ENCODE data around the gene APOL5. TPM values are rescaled to one million over a fixed set of nuclear protein-coding genes. Genes with fewer than 3 reads are reported as not detected.

APOL5 gene
- total RNA-seq, 1 donor from 2014 or later, result not detected

DNA sequence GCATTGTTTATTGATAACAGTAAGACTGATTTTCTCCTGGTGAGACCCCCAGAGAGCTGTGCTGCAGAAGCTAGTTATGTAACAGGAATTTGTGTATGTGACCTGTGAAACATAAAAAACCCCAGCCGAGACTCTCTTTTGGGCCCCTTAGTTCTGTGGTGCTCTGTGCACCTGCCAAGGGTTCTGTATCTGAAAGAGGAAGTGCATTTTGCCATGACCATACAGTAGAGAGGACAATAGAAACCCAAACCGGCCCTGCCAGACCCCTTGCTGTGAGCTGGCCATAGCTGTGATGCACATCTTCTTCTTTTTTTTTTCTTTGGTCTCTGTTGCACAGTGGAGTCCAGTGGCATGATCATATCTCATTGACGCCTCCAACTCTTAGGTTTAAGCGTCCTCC is 31.4 kb upstream of the APOL5 start:
- TF ChIP-seq, protein P1, sequence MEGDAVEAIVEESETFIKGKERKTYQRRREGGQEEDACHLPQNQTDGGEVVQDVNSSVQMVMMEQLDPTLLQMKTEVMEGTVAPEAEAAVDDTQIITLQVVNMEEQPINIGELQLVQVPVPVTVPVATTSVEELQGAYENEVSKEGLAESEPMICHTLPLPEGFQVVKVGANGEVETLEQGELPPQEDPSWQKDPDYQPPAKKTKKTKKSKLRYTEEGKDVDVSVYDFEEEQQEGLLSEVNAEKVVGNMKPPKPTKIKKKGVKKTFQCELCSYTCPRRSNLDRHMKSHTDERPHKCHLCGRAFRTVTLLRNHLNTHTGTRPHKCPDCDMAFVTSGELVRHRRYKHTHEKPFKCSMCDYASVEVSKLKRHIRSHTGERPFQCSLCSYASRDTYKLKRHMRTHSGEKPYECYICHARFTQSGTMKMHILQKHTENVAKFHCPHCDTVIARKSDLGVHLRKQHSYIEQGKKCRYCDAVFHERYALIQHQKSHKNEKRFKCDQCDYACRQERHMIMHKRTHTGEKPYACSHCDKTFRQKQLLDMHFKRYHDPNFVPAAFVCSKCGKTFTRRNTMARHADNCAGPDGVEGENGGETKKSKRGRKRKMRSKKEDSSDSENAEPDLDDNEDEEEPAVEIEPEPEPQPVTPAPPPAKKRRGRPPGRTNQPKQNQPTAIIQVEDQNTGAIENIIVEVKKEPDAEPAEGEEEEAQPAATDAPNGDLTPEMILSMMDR (conservative IDR thresholded peaks at IDR 0.05), result no peak
- Mint-ChIP-seq H3K27ac (no peak overlapping the region), H3K4me1 (ENCODE audit: unreplicated experiment) (no peaks in the 10 kb centered on the region), H3K9me3 (no peaks in the 10 kb centered on the region), H3K27me3 (peaks cover 7% of the 10 kb centered on the region), H3K36me3 (no peaks in the 10 kb centered on the region), H3K4me3 (no peak overlapping the region)
- DNase-seq (ENCODE audit: extremely low spot score, unreplicated experiment), result no peak

GRCh38 chr22:35687461-35687860 is 30.2 kb upstream of the APOL5 start:
- H3K4me1 Mint-ChIP-seq (ENCODE audit: unreplicated experiment), result no peaks in the 10 kb centered on the region
- no peak overlapping the region for H3K27ac Mint-ChIP-seq
- H3K36me3 Mint-ChIP-seq, result no peaks in the 10 kb centered on the region
- peaks cover 9% of the 10 kb centered on the region for H3K27me3 Mint-ChIP-seq
- no peaks in the 10 kb centered on the region for H3K9me3 Mint-ChIP-seq
- TF ChIP-seq, protein P1 (conservative IDR thresholded peaks at IDR 0.05), result no peak
- no peak for DNase-seq (ENCODE audit: extremely low spot score, unreplicated experiment)
- no peak overlapping the region for H3K4me3 Mint-ChIP-seq

- no peak overlapping the region for H3K4me3 Mint-ChIP-seq
- peaks cover 19% of the 10 kb centered on the region for H3K27me3 Mint-ChIP-seq
- H3K36me3 Mint-ChIP-seq, result no peaks in the 10 kb centered on the region
- H3K9me3 Mint-ChIP-seq, result no peaks in the 10 kb centered on the region
- DNase-seq (ENCODE audit: extremely low spot score, unreplicated experiment), result no peak
- no peaks in the 10 kb centered on the region for H3K4me1 Mint-ChIP-seq (ENCODE audit: unreplicated experiment)
- TF ChIP-seq, protein P1 (conservative IDR thresholded peaks at IDR 0.05), result no peak
- no peak overlapping the region for H3K27ac Mint-ChIP-seq
Observed at GRCh38 chr22:35688913-35689675, 28.6 kb upstream of the APOL5 start.

DNA sequence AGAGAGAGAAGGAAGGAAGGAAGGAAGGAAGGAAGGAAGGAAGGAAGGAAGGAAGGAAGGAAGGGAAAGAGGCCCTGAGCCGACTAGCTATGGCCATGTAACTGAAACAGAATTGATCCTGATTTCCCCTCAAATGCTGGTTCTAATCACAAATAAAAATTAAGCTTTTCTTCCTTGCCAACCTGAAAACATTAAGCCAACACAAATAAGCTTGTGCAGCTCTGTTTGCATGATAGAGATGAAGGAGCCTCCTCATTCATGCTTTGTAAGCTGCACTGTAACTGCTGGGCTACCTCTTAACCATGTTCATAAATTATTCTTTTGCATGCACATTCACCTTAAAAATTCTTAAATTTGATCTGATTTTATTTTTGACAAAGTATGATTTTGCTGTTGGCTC is 27.7 kb upstream of the APOL5 start:
- DNase-seq (ENCODE audit: extremely low spot score, unreplicated experiment), result no peak
- TF ChIP-seq, protein P1 (conservative IDR thresholded peaks at IDR 0.05), result no peak
- Mint-ChIP-seq H3K4me1 (ENCODE audit: unreplicated experiment) (no peaks in the 10 kb centered on the region), H3K9me3 (no peaks in the 10 kb centered on the region), H3K36me3 (no peaks in the 10 kb centered on the region), H3K4me3 (no peak overlapping the region), H3K27me3 (peaks cover 19% of the 10 kb centered on the region), H3K27ac (no peak overlapping the region)

GRCh38 chr22:35695202-35695601 is 22.5 kb upstream of the APOL5 start:
- no peaks in the 10 kb centered on the region for H3K36me3 Mint-ChIP-seq
- TF ChIP-seq, protein P1 (conservative IDR thresholded peaks at IDR 0.05), result no peak
- peaks cover 22% of the 10 kb centered on the region for H3K27me3 Mint-ChIP-seq
- H3K9me3 Mint-ChIP-seq, result no peaks in the 10 kb centered on the region
- DNase-seq (ENCODE audit: extremely low spot score, unreplicated experiment), result no peak
- H3K27ac Mint-ChIP-seq, result no peak overlapping the region
- no peaks in the 10 kb centered on the region for H3K4me1 Mint-ChIP-seq (ENCODE audit: unreplicated experiment)
- no peak overlapping the region for H3K4me3 Mint-ChIP-seq
